Transverse colon (tissue), 4 donors: ENCODE results near the gene ANKRD11. TPM values are rescaled to one million over a fixed set of nuclear protein-coding genes. Genes with fewer than 3 reads are reported as not detected.
A peak's percentile ranks its signal among the peaks of the same experiment; 100 is the strongest.
"Not testable (repeated sequence)": the region's sequence is repeated elsewhere in the genome, so short reads cannot be mapped to it uniquely, and the experiment has no call there.

ENCODE experiments used
- DNase-seq: peaks from one replicate; pipeline ENCODE4 v3.0.0-alpha.2; 2019
- H3K27ac ChIP-seq, 4 donors: fragments of 200-600 bp; sonication (generic); 2 replicates each; pipeline ENCODE4 v1.5.1; 2016 to 2018; ENCODE audit warnings: inconsistent platforms in 4 of 4
- H3K27me3 ChIP-seq: fragments of 200-600 bp; sonication (generic); 2 replicates; pipeline ENCODE4 v1.5.1; 2017; ENCODE audit warnings: inconsistent platforms
- H3K36me3 ChIP-seq, 4 donors: fragments of 200-600 bp; sonication (generic); 2 replicates each; pipeline ENCODE4 v1.5.1; 2017 to 2019; ENCODE audit warnings: inconsistent platforms in 4 of 4
- H3K4me1 ChIP-seq, 4 donors: fragments of 200-600 bp; sonication (generic); 2 replicates each; pipeline ENCODE4 v1.5.1; 2017 to 2020; ENCODE audit warnings: inconsistent platforms in 4 of 4
- H3K4me3 ChIP-seq, 4 donors: fragments of 200-600 bp; sonication (generic); 1 replicate in 1 of 4; 2 replicates in 3 of 4; pipeline versions ENCODE4 v1.5.1 to v1.6.1; 2017 to 2019; ENCODE audit warnings: inconsistent platforms in 4 of 4
- H3K9me3 ChIP-seq, 2 donors: fragments of 200-600 bp; sonication (generic); 2 replicates each; pipeline ENCODE4 v1.5.1; 2017 to 2019; ENCODE audit warnings: inconsistent platforms in 2 of 2
- EP300 ChIP-seq: sonication (generic); formaldehyde crosslinking; IDR thresholded peaks from one replicate; pipeline ENCODE4 v1.6.1; 2017; ENCODE audit warnings: antibody characterized with exemption, low read depth
- POLR2A ChIP-seq: fragments of 450-650 bp; IDR thresholded peaks from one replicate; pipeline ENCODE4 v1.6.1; 2016; ENCODE audit warnings: antibody characterized with exemption, mild to moderate bottlenecking, moderate library complexity
- POLR2AphosphoS5 ChIP-seq, 3 donors: sonication (generic); formaldehyde crosslinking; IDR thresholded peaks; one replicate each; pipeline ENCODE4 v1.6.1; 2016; ENCODE audit warnings: antibody characterized with exemption in 3 of 3
- WGBS, 2 donors: methylation state at CpG; one replicate each; pipeline ENCODE4 v1.1.5; 2018; ENCODE audit warnings: low coverage in 1 of 2; 5-methylcytosine and 5-hydroxymethylcytosine counted together
- in situ Hi-C, 4 donors: fragments of 200-750 bp; cut with MboI; loops; one replicate each; pipeline versions ENCODE4 v1.15.0 to v1.15.1; 2017; ENCODE audit warnings: low sequenced_read_pairs in 3 of 4, low pct_ligation_motif_present in 1 of 4, low pct_unique_long_range_greater_than_20kb in 1 of 4
- intact Hi-C: fragments of 100-400 bp; cut with DNase I; formaldehyde crosslinking; loops from one replicate; pipeline ENCODE4 v1.15.1; 2023; ENCODE audit warnings: low total_unique reads
- total RNA-seq, 4 donors: library from RNA; depleted of rRNA; stranded (reverse); fragments of >200 nt; gene quantifications; one replicate each; pipeline ENCODE4 v1.1.0, GENCODE V29; 2016
- TF ChIP-seq, protein P1 (sequence below), 5 experiments: fragments of 200-600 bp in 3 of 5; fragments of 450-650 bp in 2 of 5; sonication (generic) in 3 of 5; IDR thresholded peaks; 1 replicate in 2 of 5; 2 replicates in 3 of 5; pipeline ENCODE4 v1.5.1; 2016 to 2017; ENCODE audit warnings: antibody characterized with exemption in 5 of 5, inconsistent platforms in 3 of 5, mild to moderate bottlenecking in 2 of 5, moderate library complexity in 1 of 5

Gene ANKRD11
- total RNA-seq, 4 donors from 2014 or later, result 109 to 281 (median 142) TPM

- no peak for DNase-seq
- no peak for TF ChIP-seq POLR2AphosphoS5 (IDR thresholded peaks at IDR 0.05)
- TF ChIP-seq, protein P1, sequence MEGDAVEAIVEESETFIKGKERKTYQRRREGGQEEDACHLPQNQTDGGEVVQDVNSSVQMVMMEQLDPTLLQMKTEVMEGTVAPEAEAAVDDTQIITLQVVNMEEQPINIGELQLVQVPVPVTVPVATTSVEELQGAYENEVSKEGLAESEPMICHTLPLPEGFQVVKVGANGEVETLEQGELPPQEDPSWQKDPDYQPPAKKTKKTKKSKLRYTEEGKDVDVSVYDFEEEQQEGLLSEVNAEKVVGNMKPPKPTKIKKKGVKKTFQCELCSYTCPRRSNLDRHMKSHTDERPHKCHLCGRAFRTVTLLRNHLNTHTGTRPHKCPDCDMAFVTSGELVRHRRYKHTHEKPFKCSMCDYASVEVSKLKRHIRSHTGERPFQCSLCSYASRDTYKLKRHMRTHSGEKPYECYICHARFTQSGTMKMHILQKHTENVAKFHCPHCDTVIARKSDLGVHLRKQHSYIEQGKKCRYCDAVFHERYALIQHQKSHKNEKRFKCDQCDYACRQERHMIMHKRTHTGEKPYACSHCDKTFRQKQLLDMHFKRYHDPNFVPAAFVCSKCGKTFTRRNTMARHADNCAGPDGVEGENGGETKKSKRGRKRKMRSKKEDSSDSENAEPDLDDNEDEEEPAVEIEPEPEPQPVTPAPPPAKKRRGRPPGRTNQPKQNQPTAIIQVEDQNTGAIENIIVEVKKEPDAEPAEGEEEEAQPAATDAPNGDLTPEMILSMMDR (IDR thresholded peaks at IDR 0.05), result no peak
- TF ChIP-seq EP300, result no peak
- TF ChIP-seq POLR2A, result no peak
- Histone ChIP-seq H3K27me3 (no peaks in the 10 kb centered on the region), H3K9me3 (no peaks in the 10 kb centered on the region), H3K27ac (no peak overlapping the region), H3K4me1 (peaks cover 13 to 46% (median 21%) of the 10 kb centered on the region in 4 donors), H3K4me3 (no peak overlapping the region), H3K36me3 (no peaks in the 10 kb centered on the region)
- WGBS, 2 donors, result 80 to 88% methylated on average over 13 to 21 of the region's 21 CpGs
- in situ Hi-C loops, result no loop called here
- intact Hi-C loops, result no loop called here
These were observed 66.6 kb downstream of the ANKRD11 start for GRCh38 chr16:89423681-89424260.

DNA sequence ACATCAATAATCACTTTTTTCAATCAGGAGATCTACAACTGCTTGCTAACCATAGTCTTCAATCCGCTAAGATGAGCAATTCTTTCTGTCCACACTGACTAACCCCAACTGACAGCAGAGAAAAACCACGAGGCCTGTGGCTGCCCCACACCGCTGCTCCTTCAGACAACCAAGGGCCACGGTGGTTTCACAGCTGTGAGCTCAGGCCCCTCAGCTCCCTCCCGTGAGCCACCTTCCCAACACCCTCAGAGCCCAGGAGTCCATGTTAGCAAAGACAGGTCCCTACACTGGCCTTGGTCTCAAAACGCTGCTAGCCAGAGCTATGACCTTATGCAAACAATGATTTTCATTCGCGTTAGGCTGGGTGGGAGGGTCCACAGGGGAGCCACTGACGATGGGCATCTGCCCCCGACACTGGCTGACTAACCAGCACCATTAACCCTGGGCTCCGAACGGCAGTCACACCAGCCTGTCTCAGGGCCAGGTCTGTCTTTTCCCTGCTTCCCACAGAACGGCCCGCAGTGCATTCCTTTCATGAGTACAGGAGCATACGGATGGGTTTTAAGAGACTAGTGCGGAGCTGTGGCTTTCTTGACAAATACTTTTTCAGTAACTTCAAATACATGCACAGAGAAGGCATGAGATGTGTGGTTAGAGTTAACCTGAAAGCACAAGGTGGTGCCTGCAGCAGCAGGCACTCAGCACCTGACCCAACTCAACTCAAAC is 67.3 kb downstream of the ANKRD11 start:
- Histone ChIP-seq H3K4me3 (no peak overlapping the region), H3K27ac (peak overlapping the region in 3 of 4 donors; percentile 36 to 43 (median 43)), H3K36me3 (no peaks in the 10 kb centered on the region), H3K4me1 (peaks cover 13 to 49% (median 21%) of the 10 kb centered on the region in 4 donors), H3K9me3 (no peaks in the 10 kb centered on the region), H3K27me3 (no peaks in the 10 kb centered on the region)
- in situ Hi-C loops (no loop called here), intact Hi-C loops (no loop called here)
- 67 to 100% methylated on average over 1 to 16 of the region's 16 CpGs for whole genome bisulfite sequencing, 2 donors
- DNase-seq, result no peak
- TF ChIP-seq EP300, result no peak
- no peak for TF ChIP-seq POLR2AphosphoS5 (IDR thresholded peaks at IDR 0.05)

- Histone ChIP-seq H3K4me1 (peaks cover 18 to 52% (median 23%) of the 10 kb centered on the region in 4 donors), H3K27ac (peak overlapping the region in 3 of 4 donors; percentile 36 to 43 (median 43)), H3K4me3 (no peak overlapping the region), H3K9me3 (no peaks in the 10 kb centered on the region), H3K36me3 (no peaks in the 10 kb centered on the region), H3K27me3 (no peaks in the 10 kb centered on the region)
- TF ChIP-seq POLR2A, result no peak
- TF ChIP-seq, protein P1 (IDR thresholded peaks at IDR 0.05), result no peak
- no peak for TF ChIP-seq POLR2AphosphoS5 (IDR thresholded peaks at IDR 0.05)
- TF ChIP-seq EP300, result no peak
- intact Hi-C loops, result no loop called here
- no peak for DNase-seq
- WGBS, 2 donors, result 66 to 78% methylated on average over 12 of the region's 12 CpGs
- in situ Hi-C loops, result no loop called here
These were observed 67.8 kb downstream of the ANKRD11 start for GRCh38 chr16:89422527-89422904.

GRCh38 chr16:89421300-89421699 is 69.1 kb downstream of the ANKRD11 start:
- H3K4me3 ChIP-seq, in situ Hi-C loops, DNase-seq, intact Hi-C loops, H3K27me3 ChIP-seq, H3K36me3 ChIP-seq, H3K27ac ChIP-seq, H3K9me3 ChIP-seq: not testable (repeated sequence)
- WGBS, 2 donors, result 95% methylated on average over 12 of the region's 23 CpGs; no CpG with 5 or more reads in 1 of the 2 donors
- peaks cover 20 to 53% (median 28%) of the 10 kb centered on the region in 4 donors for H3K4me1 ChIP-seq

DNA sequence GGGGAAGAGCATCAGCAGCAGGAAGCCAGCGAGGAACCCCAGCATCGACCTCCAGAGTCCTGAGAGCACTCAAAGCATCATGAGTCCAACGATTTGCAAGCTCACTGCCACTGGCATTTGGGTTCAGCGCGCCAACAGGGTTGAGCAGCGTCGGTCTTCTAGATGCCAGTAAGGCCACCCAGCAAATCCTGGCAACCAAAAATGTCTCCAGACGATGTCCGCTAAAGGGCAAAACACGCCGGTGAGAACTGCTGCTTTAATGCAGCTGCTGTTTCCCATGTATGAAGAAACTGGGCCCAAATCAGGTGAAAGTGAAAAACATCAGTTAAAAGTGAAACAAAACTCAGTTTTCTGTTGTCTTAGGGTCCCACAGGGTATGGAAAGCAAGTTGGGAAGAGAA is 70.2 kb downstream of the ANKRD11 start:
- 86% methylated on average over 11 of the region's 11 CpGs; no CpG with 5 or more reads in 1 of the 2 donors for WGBS, 2 donors
- no peaks in the 10 kb centered on the region for H3K9me3 ChIP-seq
- H3K36me3 ChIP-seq, result no peaks in the 10 kb centered on the region
- in situ Hi-C loops (no loop called here), intact Hi-C loops (no loop called here)
- H3K4me1 ChIP-seq, result peaks cover 20 to 42% (median 26%) of the 10 kb centered on the region in 4 donors
- no peak overlapping the region for H3K27ac ChIP-seq
- DNase-seq, result no peak
- no peaks in the 10 kb centered on the region for H3K27me3 ChIP-seq
- no peak overlapping the region for H3K4me3 ChIP-seq
- TF ChIP-seq, protein P1 (IDR thresholded peaks at IDR 0.05), result no peak
- TF ChIP-seq POLR2A (no peak), POLR2AphosphoS5 (IDR thresholded peaks at IDR 0.05) (no peak), EP300 (no peak)
